Left lung (tissue), 10 donors: Measurements from ENCODE around the gene AACS. TPM values are rescaled to one million over a fixed set of nuclear protein-coding genes. Genes with fewer than 3 reads are reported as not detected.

Experiments
- ATAC-seq: fragments of 200-7000 bp; cut with Tn5 transposase; one replicate; pipeline ENCODE4 v1.9.1; 2020; ENCODE audit warnings: moderate library complexity
- DNase-seq, 4 donors: peaks; one replicate each; pipeline ENCODE4 v3.0.0-alpha.2; 2013 to 2020
- H3K27ac ChIP-seq, 2 donors: fragments of 200-600 bp; sonication (generic) in 1 of 2; one replicate each; pipeline versions ENCODE4 v1.5.0 to v1.8.0; 2020 to 2021
- H3K27me3 ChIP-seq, 2 donors: fragments of 200-600 bp; sonication (generic) in 1 of 2; one replicate each; pipeline versions ENCODE4 v1.5.0 to v1.8.0; 2020 to 2021
- H3K36me3 ChIP-seq, 2 donors: fragments of 200-600 bp; sonication (generic) in 1 of 2; one replicate each; pipeline versions ENCODE4 v1.5.0 to v1.8.0; 2020 to 2021
- H3K4me1 ChIP-seq, 2 donors: fragments of 200-600 bp; one replicate each; pipeline ENCODE4 v1.8.0; 2021
- H3K4me3 ChIP-seq, 2 donors: fragments of 200-600 bp; sonication (generic) in 1 of 2; one replicate each; pipeline versions ENCODE4 v1.5.0 to v1.8.0; 2020 to 2021; ENCODE audit warnings: mild to moderate bottlenecking in 1 of 2
- H3K9me3 ChIP-seq, 2 donors: fragments of 200-600 bp; sonication (generic) in 1 of 2; one replicate each; pipeline versions ENCODE4 v1.5.0 to v1.8.0; 2020 to 2021
- intact Hi-C, 2 donors: fragments of 100-400 bp; cut with DNase I; formaldehyde crosslinking; loops; one replicate each; pipeline versions ENCODE4 v1.11.2 to v1.14.2; 2022
- polyA plus RNA-seq, 6 donors: library from polyadenylated mRNA; unstranded; fragments of 120-200 nt; gene quantifications; one replicate each; pipeline ENCODE4 v1.2.1, GENCODE V29; 2013; ENCODE audit not compliant: insufficient read length in 6 of 6
- total RNA-seq, 2 donors: library from RNA; stranded (reverse); fragmentation: NEBNext Ultra II Directional; extraction: Animal tissue kit (Norgen Biotek cat#: 25700); gene quantifications; one replicate each; pipeline ENCODE4 v1.2.1, GENCODE V29; 2021
- TF ChIP-seq, protein P1 (sequence below), 2 donors: fragments of 200-600 bp; sonication (generic) in 1 of 2; IDR thresholded peaks; one replicate each; pipeline versions ENCODE4 v1.5.0 to v1.8.0; 2021; ENCODE audit warnings: antibody characterized with exemption in 2 of 2
- donor health status: DM: no; HTN: yes; CAD: no.
- donor health status: DM: no; HTN: no; CAD: no.

AACS gene
- total and polyA plus RNA-seq, 8 donors = 23.7 to 36.9 (median 27.2) TPM

DNA sequence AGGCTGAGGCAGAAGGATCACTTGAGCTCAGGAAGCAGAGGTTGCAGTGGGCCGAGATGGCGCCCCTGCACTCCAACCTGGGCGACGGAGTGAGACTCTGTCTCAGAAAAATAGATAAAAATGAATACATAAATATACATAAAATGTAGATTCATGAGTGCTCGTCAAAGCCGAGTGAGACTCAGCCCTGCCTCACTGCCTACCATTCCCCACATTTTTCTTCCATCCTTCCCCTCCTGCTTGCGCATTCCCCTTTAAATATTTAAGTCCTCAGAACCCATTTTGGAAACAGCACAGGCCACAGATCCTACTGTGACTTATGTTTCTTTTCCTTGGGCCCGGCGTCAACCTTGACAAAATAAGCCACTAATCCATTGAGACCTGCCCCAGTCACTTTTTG lies 31.9 kb upstream of the AACS start:
- H3K4me1 ChIP-seq = no peaks in the 10 kb centered on the region
- no peaks in the 10 kb centered on the region for H3K36me3 ChIP-seq
- no peak overlapping the region for H3K4me3 ChIP-seq
- peaks cover 0 to 9% of the 10 kb centered on the region in 2 donors for H3K9me3 ChIP-seq
- TF ChIP-seq, protein P1, sequence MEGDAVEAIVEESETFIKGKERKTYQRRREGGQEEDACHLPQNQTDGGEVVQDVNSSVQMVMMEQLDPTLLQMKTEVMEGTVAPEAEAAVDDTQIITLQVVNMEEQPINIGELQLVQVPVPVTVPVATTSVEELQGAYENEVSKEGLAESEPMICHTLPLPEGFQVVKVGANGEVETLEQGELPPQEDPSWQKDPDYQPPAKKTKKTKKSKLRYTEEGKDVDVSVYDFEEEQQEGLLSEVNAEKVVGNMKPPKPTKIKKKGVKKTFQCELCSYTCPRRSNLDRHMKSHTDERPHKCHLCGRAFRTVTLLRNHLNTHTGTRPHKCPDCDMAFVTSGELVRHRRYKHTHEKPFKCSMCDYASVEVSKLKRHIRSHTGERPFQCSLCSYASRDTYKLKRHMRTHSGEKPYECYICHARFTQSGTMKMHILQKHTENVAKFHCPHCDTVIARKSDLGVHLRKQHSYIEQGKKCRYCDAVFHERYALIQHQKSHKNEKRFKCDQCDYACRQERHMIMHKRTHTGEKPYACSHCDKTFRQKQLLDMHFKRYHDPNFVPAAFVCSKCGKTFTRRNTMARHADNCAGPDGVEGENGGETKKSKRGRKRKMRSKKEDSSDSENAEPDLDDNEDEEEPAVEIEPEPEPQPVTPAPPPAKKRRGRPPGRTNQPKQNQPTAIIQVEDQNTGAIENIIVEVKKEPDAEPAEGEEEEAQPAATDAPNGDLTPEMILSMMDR (IDR thresholded peaks at IDR 0.05) = no peak
- no peaks in the 10 kb centered on the region for H3K27me3 ChIP-seq
- intact Hi-C loops = no loop called here
- no peak overlapping the region for H3K27ac ChIP-seq
- ATAC-seq (no peak), DNase-seq (no peak)

DNA sequence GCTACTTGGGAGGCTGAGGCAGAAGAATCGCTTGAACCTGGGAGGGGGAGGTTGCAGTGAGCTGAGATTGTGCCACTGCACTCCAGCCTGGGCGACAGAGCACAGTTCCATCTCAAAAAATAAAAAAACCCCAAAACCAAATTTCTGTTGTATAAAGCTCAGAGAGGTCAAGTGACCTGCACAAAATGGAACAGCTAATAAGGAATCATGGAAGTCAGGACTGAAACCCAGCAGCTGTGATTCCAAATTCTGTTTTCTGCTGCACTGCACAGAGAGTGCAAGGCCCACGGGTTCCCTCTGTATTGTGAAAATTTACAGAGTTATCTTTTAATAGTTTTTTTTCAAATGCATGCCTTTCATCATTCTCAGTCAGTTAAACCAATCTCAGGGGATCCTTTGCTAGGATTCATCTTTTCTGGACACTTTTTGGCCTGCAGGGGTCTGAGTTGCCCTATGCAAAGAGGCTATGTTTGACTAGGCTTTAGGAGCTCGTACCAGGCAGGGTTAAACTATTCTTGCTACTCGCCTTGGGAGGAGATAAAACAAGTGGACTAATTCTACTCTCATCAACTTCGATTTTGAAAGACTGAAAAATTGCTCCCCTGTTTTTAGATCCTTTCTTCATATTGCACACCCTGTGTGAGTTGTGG lies 26.1 kb upstream of the AACS start:
- Histone ChIP-seq H3K27ac (no peak overlapping the region), H3K36me3 (no peaks in the 10 kb centered on the region), H3K9me3 (peaks cover 0 to 9% of the 10 kb centered on the region in 2 donors), H3K27me3 (no peaks in the 10 kb centered on the region), H3K4me3 (no peak overlapping the region), H3K4me1 (no peaks in the 10 kb centered on the region)
- ATAC-seq (no peak), DNase-seq (no peak)
- TF ChIP-seq, protein P1 (IDR thresholded peaks at IDR 0.05) = no peak
- intact Hi-C loops = no loop called here

DNA sequence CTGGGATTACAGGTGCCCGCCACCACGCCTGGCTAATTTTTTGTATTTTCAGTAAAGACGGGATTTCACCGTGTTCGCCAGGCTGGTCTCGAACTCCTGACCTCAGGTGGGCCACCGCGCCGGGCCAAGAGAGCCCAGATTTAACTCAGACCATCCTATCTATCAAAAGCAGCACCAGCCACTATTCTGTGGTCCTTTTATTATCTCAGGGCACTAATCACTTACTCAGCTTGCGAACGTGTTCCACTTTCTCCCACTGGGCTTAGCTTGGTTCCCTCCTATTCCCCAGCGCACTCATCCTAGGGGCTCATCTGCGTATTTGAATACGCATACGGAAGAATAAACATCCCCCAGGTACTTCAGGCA lies 16.2 kb upstream of the AACS start:
- Histone ChIP-seq H3K27ac (no peak overlapping the region), H3K4me3 (peak overlapping the region; percentile 44 to 53), H3K9me3 (no peaks in the 10 kb centered on the region), H3K27me3 (no peaks in the 10 kb centered on the region), H3K36me3 (no peaks in the 10 kb centered on the region), H3K4me1 (peaks cover 0 to 6% of the 10 kb centered on the region in 2 donors)
- TF ChIP-seq, protein P1 (IDR thresholded peaks at IDR 0.05) = no peak
- ATAC-seq (no peak), DNase-seq (no peak)
- intact Hi-C loops = no loop called here

DNA sequence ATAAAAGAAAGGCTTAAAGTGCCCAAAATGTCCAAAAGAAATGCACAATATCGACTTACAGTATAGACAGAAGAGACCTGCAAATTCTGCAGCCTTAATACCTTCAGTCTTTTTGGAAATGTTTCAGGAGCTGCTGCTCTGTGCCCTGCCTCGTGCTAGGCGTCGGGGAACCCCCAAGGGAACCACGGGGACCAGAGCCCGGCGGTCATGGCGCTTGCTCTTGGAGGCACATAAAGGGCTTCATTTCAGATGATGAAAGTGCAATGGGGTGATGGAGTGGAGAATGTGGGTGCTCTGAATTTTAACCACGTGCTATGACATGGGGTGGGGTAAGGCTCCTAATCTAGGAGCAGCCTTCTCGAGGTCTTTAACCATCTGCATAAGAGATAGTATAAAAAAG lies 14.8 kb upstream of the AACS start:
- H3K27me3 ChIP-seq = no peaks in the 10 kb centered on the region
- intact Hi-C loops = no loop called here

GRCh38 chr12:125050868-125051267 lies 14.4 kb upstream of the AACS start:
- TF ChIP-seq, protein P1 (IDR thresholded peaks at IDR 0.05) = no peak
- Histone ChIP-seq H3K4me3 (no peak overlapping the region), H3K27me3 (no peaks in the 10 kb centered on the region), H3K9me3 (no peaks in the 10 kb centered on the region), H3K27ac (no peak overlapping the region), H3K36me3 (no peaks in the 10 kb centered on the region), H3K4me1 (peaks cover 0 to 6% of the 10 kb centered on the region in 2 donors)
- ATAC-seq = no peak
- no peak for DNase-seq
- intact Hi-C loops = no loop called here

More for the DNA sequence above, 14.8 kb upstream of the AACS start:
- TF ChIP-seq, protein P1 (IDR thresholded peaks at IDR 0.05) = no peak
- peaks cover 0 to 6% of the 10 kb centered on the region in 2 donors for H3K4me1 ChIP-seq
- H3K27ac ChIP-seq = no peak overlapping the region
- H3K36me3 ChIP-seq = no peaks in the 10 kb centered on the region
- H3K4me3 ChIP-seq = peak overlapping the region in 1 of 2 donors; percentile 53
- ATAC-seq (no peak), DNase-seq (no peak)
- H3K9me3 ChIP-seq = no peaks in the 10 kb centered on the region
